ENCODE measurements around the gene PTPRJ. TPM values are rescaled to one million over a fixed set of nuclear protein-coding genes. Genes with fewer than 3 reads are reported as not detected.

Gene PTPRJ
- total RNA-seq, 1 donor = 6.6 TPM

GRCh38 chr11:48093323-48093722 is 113.0 kb downstream of the PTPRJ start:
- no peak for DNase-seq (ENCODE audit: low read depth)
- no peak for TF ChIP-seq CTCF (IDR thresholded peaks at IDR 0.05; ENCODE audit: insufficient read depth, low read length)
- H3K4me3 ChIP-seq (ENCODE audit: low read depth, low read length) = no peak overlapping the region

- no peak for DNase-seq (ENCODE audit: low read depth)
- TF ChIP-seq CTCF (IDR thresholded peaks at IDR 0.05; ENCODE audit: insufficient read depth, low read length) = no peak
- H3K4me3 ChIP-seq (ENCODE audit: low read depth, low read length) = no peak overlapping the region
Measured at GRCh38 chr11:48093795-48094642, 113.7 kb downstream of the PTPRJ start.

GRCh38 chr11:48094643-48095339 is 114.4 kb downstream of the PTPRJ start:
- no peak for DNase-seq (ENCODE audit: low read depth)
- H3K4me3 ChIP-seq (ENCODE audit: low read depth, low read length) = no peak overlapping the region
- TF ChIP-seq CTCF (IDR thresholded peaks at IDR 0.05; ENCODE audit: insufficient read depth, low read length) = no peak

GRCh38 chr11:48095779-48096470 is 115.6 kb downstream of the PTPRJ start:
- TF ChIP-seq CTCF (IDR thresholded peaks at IDR 0.05; ENCODE audit: insufficient read depth, low read length) = no peak
- no peak overlapping the region for H3K4me3 ChIP-seq (ENCODE audit: low read depth, low read length)
- DNase-seq (ENCODE audit: low read depth) = peak; percentile 55

GRCh38 chr11:48096588-48097525 is 116.5 kb downstream of the PTPRJ start:
- no peak for TF ChIP-seq CTCF (IDR thresholded peaks at IDR 0.05; ENCODE audit: insufficient read depth, low read length)
- H3K4me3 ChIP-seq (ENCODE audit: low read depth, low read length) = no peak overlapping the region
- DNase-seq (ENCODE audit: low read depth) = peak; percentile 43

GRCh38 chr11:48098024-48098423 is 117.7 kb downstream of the PTPRJ start:
- DNase-seq (ENCODE audit: low read depth) = no peak
- H3K4me3 ChIP-seq (ENCODE audit: low read depth, low read length) = no peak overlapping the region
- TF ChIP-seq CTCF (IDR thresholded peaks at IDR 0.05; ENCODE audit: insufficient read depth, low read length) = no peak

Data from fibroblast of the aortic adventitia (primary cell).